ENCODE data around the gene MRTFA.
A peak's percentile ranks its signal among the peaks of the same experiment; 100 is the strongest.

GRCh38 chr22:40499209-40499623, 137.3 kb downstream of the MRTFA start:
- TF ChIP-seq CTCF (IDR thresholded peaks at IDR 0.05) = no peak
- peak in 1 of 2 donors; percentile 63 for TF ChIP-seq POLR2A (IDR thresholded peaks at IDR 0.05)

Measured in adrenal gland (tissue), 5 donors.